H1 (cell line): ENCODE data around the gene CHCHD3.

Source experiments
- CTCF ChIP-seq, 3 experiments: IDR thresholded peaks; 1 replicate in 2 of 3; 2 replicates in 1 of 3; pipeline versions ENCODE4 v1.5.1 to v1.6.1; 2011; ENCODE audit warnings: low read length in 3 of 3, mild to moderate bottlenecking in 3 of 3, inconsistent platforms in 2 of 3, low read depth in 1 of 3, moderate library complexity in 1 of 3; ENCODE audit not compliant: insufficient read depth in 1 of 3; ENCODE audit errors: control extremely low read depth in 1 of 3
- EZH2 ChIP-seq: fragments of 200-600 bp; sonication (generic); IDR thresholded peaks from 2 replicates; pipeline ENCODE4 v1.7.1; 2012; ENCODE audit warnings: low read depth, mild to moderate bottlenecking, moderate library complexity, low read length, inconsistent platforms; ENCODE audit not compliant: severe bottlenecking
- POLR2A ChIP-seq, 2 experiments: IDR thresholded peaks; 1 replicate in 1 of 2; 2 replicates in 1 of 2; pipeline ENCODE4 v1.6.1; 2011; ENCODE audit warnings: low read depth in 2 of 2, low read length in 2 of 2, mild to moderate bottlenecking in 2 of 2; ENCODE audit errors: control extremely low read depth in 1 of 2

- no peak for TF ChIP-seq POLR2A (IDR thresholded peaks at IDR 0.05; ENCODE audit: control extremely low read depth in 1 of 2, low read depth in 2 of 2, low read length in 2 of 2)
- no peak for TF ChIP-seq EZH2
- peak in 1 of 3 experiments; percentile 11; a peak in 1 of 4 replicates for TF ChIP-seq CTCF (IDR thresholded peaks at IDR 0.05; ENCODE audit: control extremely low read depth in 1 of 3, insufficient read depth in 1 of 3, low read depth in 1 of 3, low read length in 3 of 3)
These were observed 83.1 kb downstream of the CHCHD3 start for GRCh38 chr7:132998763-132999162.
